ENCODE results near the gene TENM4.
A peak's percentile ranks its signal among the peaks of the same experiment; 100 is the strongest.

Gene TENM4

GRCh38 chr11:78727816-78728215, 713.0 kb downstream of the TENM4 start:
- DNase-seq (ENCODE audit: low read depth in 2 of 3, low spot score in 2 of 3), result no peak

GRCh38 chr11:78725200-78725599, 715.6 kb downstream of the TENM4 start:
- no peak for DNase-seq (ENCODE audit: low read depth in 2 of 3, low spot score in 2 of 3)

GRCh38 chr11:78722786-78723185, 718.0 kb downstream of the TENM4 start:
- DNase-seq (ENCODE audit: low read depth in 2 of 3, low spot score in 2 of 3), result no peak

GRCh38 chr11:78720281-78720989, 720.4 kb downstream of the TENM4 start:
- no peak for DNase-seq (ENCODE audit: low read depth in 2 of 3, low spot score in 2 of 3)

- no peak for DNase-seq (ENCODE audit: low read depth in 2 of 3, low spot score in 2 of 3)
Observed at GRCh38 chr11:78717041-78717440, 723.8 kb downstream of the TENM4 start.

GRCh38 chr11:78715639-78716311, 725.1 kb downstream of the TENM4 start:
- peak in 2 of 3 experiments; percentile 5 to 17 for DNase-seq (ENCODE audit: low read depth in 2 of 3, low spot score in 2 of 3)

- DNase-seq (ENCODE audit: low read depth in 2 of 3, low spot score in 2 of 3), result no peak
Observed at GRCh38 chr11:78714539-78714938, 726.3 kb downstream of the TENM4 start.

- DNase-seq (ENCODE audit: low read depth in 2 of 3, low spot score in 2 of 3), result no peak
Observed at GRCh38 chr11:78711735-78712134, 729.1 kb downstream of the TENM4 start.

- DNase-seq (ENCODE audit: low read depth in 2 of 3, low spot score in 2 of 3), result no peak
Observed at GRCh38 chr11:78710417-78710816, 730.4 kb downstream of the TENM4 start.

- DNase-seq (ENCODE audit: low read depth in 2 of 3, low spot score in 2 of 3), result no peak
Observed at GRCh38 chr11:78708388-78708787, 732.4 kb downstream of the TENM4 start.

- DNase-seq (ENCODE audit: low read depth in 2 of 3, low spot score in 2 of 3), result no peak
Observed at GRCh38 chr11:78706551-78706950, 734.3 kb downstream of the TENM4 start.

- no peak for DNase-seq (ENCODE audit: low read depth in 2 of 3, low spot score in 2 of 3)
Observed at GRCh38 chr11:78704811-78705210, 736.0 kb downstream of the TENM4 start.

GRCh38 chr11:78699609-78700135, 741.2 kb downstream of the TENM4 start:
- DNase-seq (ENCODE audit: low read depth in 2 of 3, low spot score in 2 of 3), result no peak

GRCh38 chr11:78698612-78699011, 742.2 kb downstream of the TENM4 start:
- DNase-seq (ENCODE audit: low read depth in 2 of 3, low spot score in 2 of 3), result no peak

- no peak for DNase-seq (ENCODE audit: low read depth in 2 of 3, low spot score in 2 of 3)
Observed at GRCh38 chr11:78696177-78696576, 744.7 kb downstream of the TENM4 start.

- no peak for DNase-seq (ENCODE audit: low read depth in 2 of 3, low spot score in 2 of 3)
Observed at GRCh38 chr11:78694152-78694551, 746.7 kb downstream of the TENM4 start.

- DNase-seq (ENCODE audit: low read depth in 2 of 3, low spot score in 2 of 3), result no peak
Observed at GRCh38 chr11:78691215-78691614, 749.6 kb downstream of the TENM4 start.

- no peak for DNase-seq (ENCODE audit: low read depth in 2 of 3, low spot score in 2 of 3)
Observed at GRCh38 chr11:78690352-78690987, 750.4 kb downstream of the TENM4 start.

- no peak for DNase-seq (ENCODE audit: low read depth in 2 of 3, low spot score in 2 of 3)
Observed at GRCh38 chr11:78689585-78690153, 751.2 kb downstream of the TENM4 start.

GRCh38 chr11:78689101-78689500, 751.7 kb downstream of the TENM4 start:
- DNase-seq (ENCODE audit: low read depth in 2 of 3, low spot score in 2 of 3), result no peak

GRCh38 chr11:78688460-78688859, 752.4 kb downstream of the TENM4 start:
- DNase-seq (ENCODE audit: low read depth in 2 of 3, low spot score in 2 of 3), result no peak

- no peak for DNase-seq (ENCODE audit: low read depth in 2 of 3, low spot score in 2 of 3)
Observed at GRCh38 chr11:78685156-78685555, 755.7 kb downstream of the TENM4 start.

Measured in activated CD8-positive, alpha-beta memory T cell treated with anti-CD3 and anti-CD28 coated beads for 48 hours (primary cell).